ENCODE data around the gene SPECC1L. TPM values are rescaled to one million over a fixed set of nuclear protein-coding genes. Genes with fewer than 3 reads are reported as not detected.

SPECC1L gene
- total and polyA plus RNA-seq, 9 donors: 19.3 to 94.4 (median 66.3) TPM

DNA sequence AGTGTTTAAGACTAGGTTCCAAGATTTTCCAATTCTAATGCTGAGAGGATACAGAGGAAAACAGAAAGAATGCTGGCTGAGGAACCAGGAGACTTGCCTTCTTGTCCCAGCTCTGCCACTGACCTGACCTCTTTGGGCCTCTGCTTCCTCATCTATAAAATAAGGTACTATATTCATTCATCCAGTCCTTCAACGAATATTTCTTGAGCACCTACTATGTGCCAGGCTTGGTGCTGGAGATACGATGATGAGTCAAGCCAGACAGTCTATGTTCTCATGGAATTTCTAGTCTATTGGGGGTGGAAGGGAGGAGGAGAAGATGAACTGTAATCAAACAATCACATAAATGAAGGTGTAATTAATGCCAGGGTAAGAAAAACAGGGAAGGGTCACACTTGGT is 196.7 kb downstream of the SPECC1L start:
- TF ChIP-seq EP300 (IDR thresholded peaks at IDR 0.05): no peak
- TF ChIP-seq POLR2A (IDR thresholded peaks at IDR 0.05): no peak
- TF ChIP-seq, protein P1, sequence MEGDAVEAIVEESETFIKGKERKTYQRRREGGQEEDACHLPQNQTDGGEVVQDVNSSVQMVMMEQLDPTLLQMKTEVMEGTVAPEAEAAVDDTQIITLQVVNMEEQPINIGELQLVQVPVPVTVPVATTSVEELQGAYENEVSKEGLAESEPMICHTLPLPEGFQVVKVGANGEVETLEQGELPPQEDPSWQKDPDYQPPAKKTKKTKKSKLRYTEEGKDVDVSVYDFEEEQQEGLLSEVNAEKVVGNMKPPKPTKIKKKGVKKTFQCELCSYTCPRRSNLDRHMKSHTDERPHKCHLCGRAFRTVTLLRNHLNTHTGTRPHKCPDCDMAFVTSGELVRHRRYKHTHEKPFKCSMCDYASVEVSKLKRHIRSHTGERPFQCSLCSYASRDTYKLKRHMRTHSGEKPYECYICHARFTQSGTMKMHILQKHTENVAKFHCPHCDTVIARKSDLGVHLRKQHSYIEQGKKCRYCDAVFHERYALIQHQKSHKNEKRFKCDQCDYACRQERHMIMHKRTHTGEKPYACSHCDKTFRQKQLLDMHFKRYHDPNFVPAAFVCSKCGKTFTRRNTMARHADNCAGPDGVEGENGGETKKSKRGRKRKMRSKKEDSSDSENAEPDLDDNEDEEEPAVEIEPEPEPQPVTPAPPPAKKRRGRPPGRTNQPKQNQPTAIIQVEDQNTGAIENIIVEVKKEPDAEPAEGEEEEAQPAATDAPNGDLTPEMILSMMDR (IDR thresholded peaks at IDR 0.05): no peak
- H3K4me1 ChIP-seq (ENCODE audit: insufficient read depth): peaks cover 14% of the 10 kb centered on the region
- H3K36me3 ChIP-seq: no peaks in the 10 kb centered on the region
- H3K27ac ChIP-seq: no peak overlapping the region
- no peaks in the 10 kb centered on the region for H3K27me3 ChIP-seq
- intact Hi-C loops (cut with DNase I): no loop called here
- no peaks in the 10 kb centered on the region for H3K9me3 ChIP-seq
- WGBS, 3 donors: 63 to 70% (median 63%) methylated on average over 2 of the region's 2 CpGs
- DNase-seq: no peak
- H3K4me3 ChIP-seq: no peak overlapping the region

Other genes starting within 250 kb of the SPECC1L start
- gene SUSD2, start 89.3 kb upstream of the SPECC1L start, total RNA-seq: 1 to 10 TPM in 5 of 7 donors, under 1 TPM in 2; 0.45 to 4.1 (median 2.6) TPM
- gene SUSD2, start 89.3 kb upstream of the SPECC1L start, polyA plus RNA-seq: 1 to 10 TPM; 1.7 to 2.9 TPM
- 10 to 100 TPM in 6 of 7 donors, 1 to 10 TPM in 1; 4.6 to 34.0 (median 18.0) TPM for gene GGT5, start 25.7 kb upstream of the SPECC1L start, total RNA-seq
- gene GGT5, start 25.7 kb upstream of the SPECC1L start, polyA plus RNA-seq: 10 to 100 TPM; 24.7 to 32.1 TPM
- 1 to 10 TPM; 1.5 to 5.0 (median 2.9) TPM for gene ADORA2A, start 156.8 kb downstream of the SPECC1L start, total RNA-seq
- gene ADORA2A, start 156.8 kb downstream of the SPECC1L start, polyA plus RNA-seq: 1 to 10 TPM in 1 of 2 donors, under 1 TPM in 1; 0.57 to 2.2 TPM
- gene UPB1, start 224.5 kb downstream of the SPECC1L start, total RNA-seq: 1 to 10 TPM in 1 of 7 donors, under 1 TPM in 4, not detected in 2; 0.25 to 1.2 (median 0.33) TPM
- under 1 TPM; 0.15 to 0.69 TPM for gene UPB1, start 224.5 kb downstream of the SPECC1L start, polyA plus RNA-seq